GM19238 (cell line): ENCODE results near the gene GEMIN5.

ENCODE experiments used
- DNase-seq: peaks from one replicate; pipeline ENCODE4 v3.0.0; 2011; ENCODE audit warnings: low spot score; ENCODE audit not compliant: insufficient read length

The GEMIN5 gene

GRCh38 chr5:154884424-154884823 lies 53.6 kb downstream of the GEMIN5 start:
- no peak for DNase-seq

- no peak for DNase-seq
Measured at GRCh38 chr5:154881986-154882385, 56.0 kb downstream of the GEMIN5 start.

- DNase-seq: no peak
Measured at GRCh38 chr5:154878642-154879335, 59.2 kb downstream of the GEMIN5 start.

GRCh38 chr5:154873791-154874331 lies 64.2 kb downstream of the GEMIN5 start:
- no peak for DNase-seq

- DNase-seq: no peak
Measured at GRCh38 chr5:154871734-154872133, 66.3 kb downstream of the GEMIN5 start.

GRCh38 chr5:154868702-154869101 lies 69.3 kb downstream of the GEMIN5 start:
- no peak for DNase-seq

- DNase-seq: no peak
Measured at GRCh38 chr5:154866841-154867240, 71.2 kb downstream of the GEMIN5 start.

GRCh38 chr5:154865466-154866184 lies 72.4 kb downstream of the GEMIN5 start:
- DNase-seq: no peak

GRCh38 chr5:154863291-154864080 lies 74.5 kb downstream of the GEMIN5 start:
- no peak for DNase-seq

- no peak for DNase-seq
Measured at GRCh38 chr5:154862766-154863165, 75.2 kb downstream of the GEMIN5 start.

- DNase-seq: no peak
Measured at GRCh38 chr5:154861946-154862345, 76.1 kb downstream of the GEMIN5 start.

- no peak for DNase-seq
Measured at GRCh38 chr5:154860765-154861164, 77.2 kb downstream of the GEMIN5 start.

- DNase-seq: no peak
Measured at GRCh38 chr5:154860123-154860522, 77.9 kb downstream of the GEMIN5 start.

GRCh38 chr5:154858972-154859871 lies 78.8 kb downstream of the GEMIN5 start:
- no peak for DNase-seq

- DNase-seq: peak; percentile 67
Measured at GRCh38 chr5:154858297-154858971, 79.6 kb downstream of the GEMIN5 start, which contains the start of gene CNOT8. TSS of gene CNOT8 (plus strand) at chr5:154858627. CDS start at chr5:154863279, 4,652 bp downstream.

- peak; percentile 61 for DNase-seq
Measured at GRCh38 chr5:154857530-154858296, 80.3 kb downstream of the GEMIN5 start.

GRCh38 chr5:154851351-154851750 lies 86.7 kb downstream of the GEMIN5 start:
- DNase-seq: no peak

- DNase-seq: no peak
Measured at GRCh38 chr5:154850255-154851062, 87.6 kb downstream of the GEMIN5 start, which contains the start of gene FAXDC2. TSS of gene FAXDC2 (minus strand) at chr5:154850603. CDS start at chr5:154838178, 12,425 bp downstream.
